Measurements from ENCODE around the gene ITFG1.

The ITFG1 gene

DNA sequence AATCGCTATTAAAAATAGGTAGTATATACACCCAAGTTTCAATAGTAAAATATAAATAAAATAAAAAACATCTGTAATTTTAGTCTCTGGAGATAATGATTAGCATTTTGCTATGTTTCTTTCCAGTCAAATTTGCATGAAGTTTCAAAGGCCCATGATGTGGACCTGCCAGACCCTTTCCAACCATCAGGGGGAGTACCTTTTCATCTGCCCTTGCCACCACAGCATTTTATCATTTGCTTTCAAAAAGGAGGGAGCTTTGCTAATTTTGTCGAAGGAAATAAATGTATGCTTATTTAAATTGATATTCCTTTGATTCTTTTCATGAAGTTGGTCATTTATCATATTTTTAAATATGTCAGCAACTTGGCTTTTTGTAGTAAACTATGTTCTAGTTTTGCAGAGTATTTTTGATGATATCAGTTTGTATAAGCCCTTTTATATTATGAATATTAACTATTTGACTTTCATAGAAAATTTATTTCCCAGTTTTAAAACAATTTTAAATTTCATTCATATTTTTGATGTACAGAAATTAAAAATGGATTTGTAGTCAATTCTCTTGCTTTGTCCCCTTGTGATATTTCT, 201.9 kb downstream of the ITFG1 start:
- Histone ChIP-seq H3K4me3 (ENCODE audit: low read depth, low read length) (no peak overlapping the region), H3K27ac (ENCODE audit: extremely low read depth, low read depth, low read length) (no peak overlapping the region), H3K9me3 (ENCODE audit: control insufficient read depth, insufficient read depth, low read depth, low read length) (no peaks in the 10 kb centered on the region), H3K4me1 (ENCODE audit: control insufficient read depth, insufficient read depth, low read length) (no peaks in the 10 kb centered on the region), H3K36me3 (ENCODE audit: control insufficient read depth in 2 of 2, insufficient read depth in 1 of 2, low read length in 2 of 2) (peaks cover 0 to 13% of the 10 kb centered on the region in 2 experiments; a peak in 1 of 3 replicates)
- ChIA-PET CTCF (interaction anchor here (0.7 to 0.9 kb wide), 2 partner anchors 12 to 193 kb away, joined by 3 read pairs; no protein-coding TSS in a partner anchor), POLR2A (no interaction called here)
- no peak for TF ChIP-seq ZNF133 (tag by site-specific recombination; IDR thresholded peaks at IDR 0.05)
- no peak for TF ChIP-seq ZNF155 (tag by site-specific recombination; IDR thresholded peaks at IDR 0.05)
- TF ChIP-seq ZNF837 (tag by site-specific recombination; IDR thresholded peaks at IDR 0.05): no peak
- no peak for TF ChIP-seq HOXA7 (CRISPR knock-in tag; IDR thresholded peaks at IDR 0.05; ENCODE audit: borderline replicate concordance)
- TF ChIP-seq ZNF544 (tag by site-specific recombination; IDR thresholded peaks at IDR 0.05): no peak
- no peak for TF ChIP-seq MZF1 (tag by site-specific recombination; IDR thresholded peaks at IDR 0.05; ENCODE audit: borderline replicate concordance)
- TF ChIP-seq HOXD13 (CRISPR knock-in tag; IDR thresholded peaks at IDR 0.05; ENCODE audit: borderline replicate concordance): no peak
- TF ChIP-seq SP3 (tag by site-specific recombination; IDR thresholded peaks at IDR 0.05): no peak
- no peak for TF ChIP-seq ZNF555 (tag by site-specific recombination; conservative IDR thresholded peaks at IDR 0.05)
- no peak for TF ChIP-seq ZIC2 (tag by site-specific recombination; IDR thresholded peaks at IDR 0.05)
- no peak for TF ChIP-seq YY1 (tag by site-specific recombination; IDR thresholded peaks at IDR 0.05)
- no peak for TF ChIP-seq ZFP3 (tag by site-specific recombination; IDR thresholded peaks at IDR 0.05; ENCODE audit: low read depth)
- TF ChIP-seq, protein P1, sequence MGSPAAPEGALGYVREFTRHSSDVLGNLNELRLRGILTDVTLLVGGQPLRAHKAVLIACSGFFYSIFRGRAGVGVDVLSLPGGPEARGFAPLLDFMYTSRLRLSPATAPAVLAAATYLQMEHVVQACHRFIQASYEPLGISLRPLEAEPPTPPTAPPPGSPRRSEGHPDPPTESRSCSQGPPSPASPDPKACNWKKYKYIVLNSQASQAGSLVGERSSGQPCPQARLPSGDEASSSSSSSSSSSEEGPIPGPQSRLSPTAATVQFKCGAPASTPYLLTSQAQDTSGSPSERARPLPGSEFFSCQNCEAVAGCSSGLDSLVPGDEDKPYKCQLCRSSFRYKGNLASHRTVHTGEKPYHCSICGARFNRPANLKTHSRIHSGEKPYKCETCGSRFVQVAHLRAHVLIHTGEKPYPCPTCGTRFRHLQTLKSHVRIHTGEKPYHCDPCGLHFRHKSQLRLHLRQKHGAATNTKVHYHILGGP (tag by site-specific recombination; IDR thresholded peaks at IDR 0.05): no peak
- TF ChIP-seq IKZF3 (tag by site-specific recombination; IDR thresholded peaks at IDR 0.05): no peak
- no peak for TF ChIP-seq ZNF202 (tag by site-specific recombination; IDR thresholded peaks at IDR 0.05; ENCODE audit: borderline replicate concordance)

DNA sequence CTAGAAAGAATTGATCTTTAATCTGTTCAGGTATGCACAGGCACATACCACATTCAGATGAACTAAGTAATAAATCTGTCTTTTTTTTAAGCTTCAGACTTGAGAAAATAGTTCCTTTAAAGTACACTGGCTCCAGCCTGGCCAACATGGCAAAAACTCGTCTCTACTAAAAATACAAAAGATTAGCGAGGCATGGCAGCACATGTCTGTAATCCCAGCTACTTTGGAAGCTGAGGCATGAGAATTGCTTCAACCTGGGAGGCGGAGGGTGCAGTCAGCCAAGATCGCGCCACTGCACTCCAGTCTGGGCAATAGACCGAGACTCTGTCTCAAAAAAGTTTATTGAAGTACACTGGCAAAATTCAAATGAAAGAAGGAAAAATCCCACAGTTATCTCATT, 206.1 kb downstream of the ITFG1 start:
- Histone ChIP-seq H3K9me3 (ENCODE audit: control insufficient read depth, insufficient read depth, low read depth, low read length) (no peaks in the 10 kb centered on the region), H3K27ac (ENCODE audit: extremely low read depth, low read depth, low read length) (no peak overlapping the region), H3K4me3 (ENCODE audit: low read depth, low read length) (no peak overlapping the region), H3K36me3 (ENCODE audit: control insufficient read depth in 2 of 2, insufficient read depth in 1 of 2, low read length in 2 of 2) (peaks cover 0 to 13% of the 10 kb centered on the region in 2 experiments; a peak in 1 of 3 replicates), H3K4me1 (ENCODE audit: control insufficient read depth, insufficient read depth, low read length) (no peaks in the 10 kb centered on the region)
- ChIA-PET CTCF (interaction anchor here (0.6 to 0.9 kb wide), 2 partner anchors 18 to 111 kb away, joined by 3 to 4 read pairs; no protein-coding TSS in a partner anchor), POLR2A (no interaction called here)
- TF ChIP-seq ZNF561 (tag by site-specific recombination; IDR thresholded peaks at IDR 0.05; ENCODE audit: borderline replicate concordance) (no peak), ZNF354C (tag by site-specific recombination; IDR thresholded peaks at IDR 0.05; ENCODE audit: borderline replicate concordance, low read depth) (no peak), TRIM28 (IDR thresholded peaks at IDR 0.05; ENCODE audit: borderline replicate concordance, low read length) (no peak), ZNF521 (tag by site-specific recombination; IDR thresholded peaks at IDR 0.05) (no peak), ZNF341 (tag by site-specific recombination; IDR thresholded peaks at IDR 0.05; ENCODE audit: low read depth) (no peak), ZNF37A (tag by site-specific recombination; IDR thresholded peaks at IDR 0.05) (no peak), ZNF433 (tag by site-specific recombination; IDR thresholded peaks at IDR 0.05; ENCODE audit: low read depth) (no peak), ZFP41 (tag by site-specific recombination; IDR thresholded peaks at IDR 0.05; ENCODE audit: borderline replicate concordance) (no peak), KLF9 (tag by site-specific recombination; IDR thresholded peaks at IDR 0.05; ENCODE audit: low read depth) (no peak), ZFP69B (tag by site-specific recombination; IDR thresholded peaks at IDR 0.05) (no peak)
- TF ChIP-seq, protein P2, sequence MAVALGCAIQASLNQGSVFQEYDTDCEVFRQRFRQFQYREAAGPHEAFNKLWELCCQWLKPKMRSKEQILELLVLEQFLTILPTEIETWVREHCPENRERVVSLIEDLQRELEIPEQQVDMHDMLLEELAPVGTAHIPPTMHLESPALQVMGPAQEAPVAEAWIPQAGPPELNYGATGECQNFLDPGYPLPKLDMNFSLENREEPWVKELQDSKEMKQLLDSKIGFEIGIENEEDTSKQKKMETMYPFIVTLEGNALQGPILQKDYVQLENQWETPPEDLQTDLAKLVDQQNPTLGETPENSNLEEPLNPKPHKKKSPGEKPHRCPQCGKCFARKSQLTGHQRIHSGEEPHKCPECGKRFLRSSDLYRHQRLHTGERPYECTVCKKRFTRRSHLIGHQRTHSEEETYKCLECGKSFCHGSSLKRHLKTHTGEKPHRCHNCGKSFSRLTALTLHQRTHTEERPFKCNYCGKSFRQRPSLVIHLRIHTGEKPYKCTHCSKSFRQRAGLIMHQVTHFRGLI (tag by site-specific recombination; IDR thresholded peaks at IDR 0.05): no peak

All from HEK293 (cell line).